H1 (cell line): ENCODE data around the gene NIFK. TPM values are rescaled to one million over a fixed set of nuclear protein-coding genes. Genes with fewer than 3 reads are reported as not detected.

ENCODE experiments used
- CTCF ChIA-PET: fragments of 300-600 bp; sonication (Branson Sonifier 250); formaldehyde crosslinking; loops from one replicate; lab custom pipeline; 2021; ENCODE audit not compliant: partially characterized antibody; lab: Charles Lee
- POLR2A ChIA-PET: fragments of 300-600 bp; sonication (Branson Sonifier 250); formaldehyde crosslinking; loops from one replicate; lab custom pipeline; 2021; ENCODE audit warnings: inconsistent platforms; ENCODE audit not compliant: partially characterized antibody; lab: Charles Lee
- DNase-seq, 2 experiments: peaks; one replicate each; pipeline versions ENCODE4 v3.0.0 to v3.0.0-alpha.2; 2010 to 2022; ENCODE audit warnings: low spot score in 2 of 2, low read depth in 1 of 2, mixed read lengths in 1 of 2
- FAIRE-seq: peaks from 2 replicates; lab custom pipeline; 2011; peaks lifted over from hg19 to GRCh38; lab: Jason Lieb, UNC
- H2AFZ ChIP-seq: 2 replicates; pipeline ENCODE4 v1.8.1; 2012; ENCODE audit warnings: low read length, inconsistent platforms
- H2AK5ac ChIP-seq: 2 replicates; pipeline ENCODE4 v1.6.1; 2013; ENCODE audit warnings: low read depth, low read length
- H2BK120ac ChIP-seq: replicated peaks from 2 replicates; pipeline ENCODE3; 2013; ENCODE audit warnings: low read depth, low read length, inconsistent platforms
- H2BK12ac ChIP-seq: 2 replicates; pipeline ENCODE4 v1.6.1; 2013; ENCODE audit warnings: low read depth, low read length
- H2BK15ac ChIP-seq: 2 replicates; pipeline ENCODE4 v1.6.1; 2013; ENCODE audit warnings: low read length
- H2BK20ac ChIP-seq: 2 replicates; pipeline ENCODE4 v1.6.1; 2013; ENCODE audit warnings: low read length
- H2BK5ac ChIP-seq: 2 replicates; pipeline ENCODE4 v1.6.1; 2013; ENCODE audit warnings: low read depth, low read length
- H3K14ac ChIP-seq: 2 replicates; pipeline ENCODE4 v1.6.1; 2013; ENCODE audit warnings: inconsistent platforms; ENCODE audit not compliant: insufficient read length
- H3K18ac ChIP-seq: 2 replicates; pipeline ENCODE4 v1.6.1; 2013; ENCODE audit warnings: low read length; ENCODE audit errors: extremely low read depth
- H3K23ac ChIP-seq: 2 replicates; pipeline ENCODE4 v1.6.1; 2013; ENCODE audit warnings: inconsistent platforms; ENCODE audit not compliant: insufficient read length
- H3K23me2 ChIP-seq: 2 replicates; pipeline ENCODE4 v1.6.1; 2013; ENCODE audit warnings: low read depth, low read length
- H3K27ac ChIP-seq: 2 replicates; pipeline ENCODE4 v1.6.1; 2011; ENCODE audit warnings: low read depth, low read length, inconsistent platforms
- H3K27me3 ChIP-seq, 4 experiments: replicated peaks in 1 of 4; 1 replicate in 1 of 4; 2 replicates in 3 of 4; pipeline versions ENCODE4 v1.6.1 to v1.8.1; 2011 to 2013; ENCODE audit warnings: low read length in 3 of 4, mild to moderate bottlenecking in 3 of 4, inconsistent platforms in 2 of 4, mixed read lengths in 2 of 4, moderate library complexity in 1 of 4; ENCODE audit not compliant: control insufficient read depth in 3 of 4, insufficient read depth in 3 of 4; ENCODE audit errors: extremely low read depth in 1 of 4
- H3K36me3 ChIP-seq, 4 experiments: 2 replicates each; pipeline versions ENCODE4 v1.6.1 to v1.8.1; 2011 to 2013; ENCODE audit warnings: mild to moderate bottlenecking in 4 of 4, low read length in 3 of 4, moderate library complexity in 2 of 4, control low read depth in 1 of 4, inconsistent platforms in 1 of 4; ENCODE audit not compliant: insufficient read depth in 4 of 4, control insufficient read depth in 2 of 4
- H3K4ac ChIP-seq: replicated peaks from 2 replicates; pipeline ENCODE3; 2013; ENCODE audit warnings: low read length, low read depth, mixed read lengths, inconsistent platforms; ENCODE audit not compliant: insufficient read length
- H3K4me1 ChIP-seq, 4 experiments: replicated peaks in 1 of 4; 1 replicate in 1 of 4; 2 replicates in 3 of 4; pipeline versions ENCODE4 v1.6.1 to v1.8.1; 2011 to 2013; ENCODE audit warnings: low read length in 3 of 4, inconsistent platforms in 2 of 4, mixed read lengths in 1 of 4; ENCODE audit not compliant: insufficient read depth in 4 of 4, control insufficient read depth in 3 of 4
- H3K4me2 ChIP-seq, 2 experiments: 2 replicates each; pipeline versions ENCODE4 v1.6.1 to v1.8.1; 2011 to 2013; ENCODE audit warnings: low read depth in 2 of 2, low read length in 2 of 2, control low read depth in 1 of 2, inconsistent platforms in 1 of 2, mild to moderate bottlenecking in 1 of 2; ENCODE audit not compliant: insufficient read depth in 1 of 2
- H3K4me3 ChIP-seq, 4 experiments: fragments of 200-600, 300-600 bp in 1 of 4; sonication (generic), shearing (Covaris generic), sonication (Bioruptor Twin) in 1 of 4; 2 replicates each; pipeline versions ENCODE4 v1.5.1 to v1.8.1; 2011 to 2016; ENCODE audit warnings: low read length in 4 of 4, low read depth in 3 of 4, control low read depth in 2 of 4, inconsistent platforms in 2 of 4, mild to moderate bottlenecking in 2 of 4, mixed read lengths in 1 of 4, moderate library complexity in 1 of 4; ENCODE audit not compliant: insufficient read depth in 2 of 4; ENCODE audit errors: extremely low read depth in 1 of 4
- H3K56ac ChIP-seq: replicated peaks from 2 replicates; pipeline ENCODE3; 2013; ENCODE audit warnings: low read depth, mild to moderate bottlenecking, mixed read lengths, low read length, inconsistent platforms; ENCODE audit not compliant: insufficient read length
- H3K79me1 ChIP-seq: 2 replicates; pipeline ENCODE4 v1.6.1; 2013; ENCODE audit warnings: low read depth, low read length, control low read depth
- H3K79me2 ChIP-seq, 2 experiments: 2 replicates each; pipeline versions ENCODE4 v1.6.1 to v1.8.1; 2012 to 2013; ENCODE audit warnings: low read length in 2 of 2, mild to moderate bottlenecking in 2 of 2, inconsistent platforms in 1 of 2; ENCODE audit not compliant: insufficient read depth in 2 of 2, control insufficient read depth in 1 of 2
- H3K9ac ChIP-seq, 4 experiments: replicated peaks in 1 of 4; 1 replicate in 1 of 4; 2 replicates in 3 of 4; pipeline versions ENCODE4 v1.6.1 to v1.8.1; 2011 to 2013; ENCODE audit warnings: low read depth in 3 of 4, low read length in 3 of 4, control low read depth in 2 of 4, mild to moderate bottlenecking in 2 of 4, moderate library complexity in 2 of 4, inconsistent platforms in 1 of 4; ENCODE audit errors: extremely low read depth in 1 of 4
- H3K9me3 ChIP-seq, 2 experiments: 2 replicates each; pipeline versions ENCODE4 v1.6.1 to v1.8.1; 2012 to 2013; ENCODE audit warnings: mild to moderate bottlenecking in 2 of 2, moderate library complexity in 2 of 2, control low read depth in 1 of 2, inconsistent platforms in 1 of 2, low read depth in 1 of 2, low read length in 1 of 2, mixed read lengths in 1 of 2; ENCODE audit not compliant: insufficient read depth in 2 of 2
- H4K20me1 ChIP-seq, 2 experiments: replicated peaks in 1 of 2; 2 replicates each; pipeline versions ENCODE3 to v1.8.1; 2011 to 2013; ENCODE audit warnings: inconsistent platforms in 2 of 2, low read length in 2 of 2, mild to moderate bottlenecking in 1 of 2; ENCODE audit not compliant: insufficient read depth in 2 of 2, control insufficient read depth in 1 of 2
- H4K5ac ChIP-seq: 2 replicates; pipeline ENCODE4 v1.6.1; 2013; ENCODE audit warnings: low read length, low read depth, mixed read lengths, inconsistent platforms; ENCODE audit not compliant: insufficient read length
- H4K8ac ChIP-seq: 2 replicates; pipeline ENCODE4 v1.8.0; 2013; ENCODE audit warnings: mild to moderate bottlenecking, moderate library complexity, low read length, inconsistent platforms; ENCODE audit not compliant: insufficient read depth; ENCODE audit errors: extremely low read depth
- H4K91ac ChIP-seq: replicated peaks from 2 replicates; pipeline ENCODE3; 2013; ENCODE audit warnings: low read length, mixed read lengths, inconsistent platforms; ENCODE audit not compliant: insufficient read length
- CEBPB ChIP-seq: IDR thresholded peaks from 2 replicates; pipeline ENCODE4 v1.6.1; 2012; ENCODE audit warnings: low read depth, low read length
- CHD1 ChIP-seq: IDR thresholded peaks from 2 replicates; pipeline ENCODE4 v1.6.1; 2012; ENCODE audit warnings: low read depth, low read length, improper control_type of control experiment
- CREB1 ChIP-seq: IDR thresholded peaks from 2 replicates; pipeline ENCODE4 v1.6.1; 2012; ENCODE audit warnings: inconsistent platforms
- KDM1A ChIP-seq: fragments of 200-600, 300-600 bp; sonication (generic); IDR thresholded peaks from 2 replicates; pipeline ENCODE4 v1.7.1; 2016; ENCODE audit warnings: mild to moderate bottlenecking, low read length, borderline replicate concordance
- TAF7 ChIP-seq: optimal IDR thresholded peaks from 2 replicates; pipeline ENCODE3; 2011; ENCODE audit warnings: low read depth, mild to moderate bottlenecking, inconsistent platforms, low read length, moderate library complexity, borderline replicate concordance
- WGBS, 2 experiments: shearing (Covaris generic) in 1 of 2; methylation state at CpG; one replicate each; pipeline versions ENCODE4 v1.1.6 to v1.1.7; 2013 to 2015; ENCODE audit warnings: low lambda C conversion rate in 2 of 2, mixed read lengths in 2 of 2, inconsistent platforms in 1 of 2, low coverage in 1 of 2, missing lambda C conversion rate in 1 of 2; ENCODE audit not compliant: insufficient replicate concordance in 2 of 2, insufficient coverage in 1 of 2, insufficient read length in 1 of 2; ENCODE audit errors: extremely low coverage in 1 of 2, missing lambda C conversion rate in 1 of 2; 5-methylcytosine and 5-hydroxymethylcytosine counted together
- polyA plus RNA-seq, 7 experiments: library from polyadenylated mRNA; depleted of rRNA in 3 of 7; stranded (reverse) in 5 of 7; unstranded in 2 of 7; fragments of >200 nt in 5 of 7; fragments of 200-250 nt in 2 of 7; gene quantifications; 1 replicate in 5 of 7; 2 replicates in 1 of 7; 4 replicates in 1 of 7; pipeline versions ENCODE4 v1.2.1 to v1.2.3, GENCODE V29; 2011 to 2013; ENCODE audit warnings: missing spikeins in 2 of 7, mixed read lengths in 2 of 7
- total RNA-seq: library from RNA; stranded (reverse); fragmentation: NEBNext Ultra II Directional; extraction: Animal tissue kit (Norgen Biotek cat#: 25700); gene quantifications from 2 replicates; pipeline ENCODE4 v1.2.1, GENCODE V29; 2021

Gene NIFK
- total and polyA plus RNA-seq, 2 of the 8 experiments (the other 6 are each of a cell fraction or from before 2014, with no cell fraction given): 24.4 to 117 TPM

- H3K27ac ChIP-seq: no peak overlapping the region
- ChIA-PET CTCF (interaction anchor here (1.1 kb wide), 1 partner anchor 29 kb away, joined by 4 read pairs; no protein-coding TSS in a partner anchor), POLR2A (interaction anchor here (1.1 to 1.2 kb wide), 2 partner anchors 8 to 18 kb away, joined by 3 to 4 read pairs; no protein-coding TSS in a partner anchor)
- H3K56ac ChIP-seq: no peak overlapping the region
- no peak for FAIRE-seq
- no peak overlapping the region for H3K18ac ChIP-seq
- H3K23ac ChIP-seq: no peak overlapping the region
- WGBS, 2 experiments: 92% methylated on average over 1 of the region's 1 CpG; no CpG with 5 or more reads in 1 of the 2 experiments
- no peak overlapping the region for H4K91ac ChIP-seq
- no peak overlapping the region for H4K5ac ChIP-seq
- H3K9me3 ChIP-seq: no peaks in the 10 kb centered on the region
- no peak overlapping the region for H2BK15ac ChIP-seq
- no peak overlapping the region for H3K9ac ChIP-seq
- H2BK12ac ChIP-seq: no peak overlapping the region
- no peak for DNase-seq
- peaks cover 0 to 2% of the 10 kb centered on the region in 2 experiments for H4K20me1 ChIP-seq
- no peaks in the 10 kb centered on the region for H3K79me2 ChIP-seq
- no peak overlapping the region for H2AFZ ChIP-seq
- H3K4me3 ChIP-seq: no peak overlapping the region
- H3K4me1 ChIP-seq: peaks cover 0 to 6% (median 1%) of the 10 kb centered on the region in 4 experiments; a peak in 3 of 7 replicates
- no peak overlapping the region for H2BK20ac ChIP-seq
- peaks cover 4% of the 10 kb centered on the region; the same call in 1 of the 2 replicates for H3K23me2 ChIP-seq
- no peak overlapping the region for H4K8ac ChIP-seq
- H3K4ac ChIP-seq: no peak overlapping the region
- no peaks in the 10 kb centered on the region for H3K36me3 ChIP-seq
- H3K14ac ChIP-seq: no peak overlapping the region
- H2AK5ac ChIP-seq: no peak overlapping the region
- H3K79me1 ChIP-seq: no peaks in the 10 kb centered on the region
- H3K4me2 ChIP-seq: no peak overlapping the region
- no peak overlapping the region for H2BK5ac ChIP-seq
- no peaks in the 10 kb centered on the region for H3K27me3 ChIP-seq
- no peak overlapping the region for H2BK120ac ChIP-seq
- TF ChIP-seq KDM1A: peak; percentile 22; the same call in 1 of the 2 replicates
- TF ChIP-seq CEBPB: no peak
- no peak for TF ChIP-seq CREB1
- no peak for TF ChIP-seq TAF7
- no peak for TF ChIP-seq CHD1
Observed at GRCh38 chr2:121777699-121778058, 41.0 kb upstream of the NIFK start.
